M059J (cell line): ENCODE measurements around the gene HEG1. TPM values are rescaled to one million over a fixed set of nuclear protein-coding genes. Genes with fewer than 3 reads are reported as not detected.

Experiments used
- DNase-seq: peaks from one replicate; pipeline ENCODE4 v3.0.0-alpha.2; 2012; ENCODE audit warnings: low read depth
- total RNA-seq: library from RNA; depleted of rRNA; stranded (reverse); fragments of >200 nt; shearing (Covaris generic); gene quantifications from 2 replicates; pipeline ENCODE4 v1.2.3, GENCODE V29; 2014; rRNA removed

Gene HEG1
- 59.7 and 139 TPM in 2 replicates for total RNA-seq

GRCh38 chr3:125055913-125056745, at the start of gene HEG1:
Gene HEG1 (minus strand): TSS chr3:125055997. CDS start chr3:125055890, 107 bp downstream.
- peak; percentile 92 for DNase-seq

GRCh38 chr3:125105116-125105515, 49.3 kb upstream of the HEG1 start:
- no peak for DNase-seq

DNA sequence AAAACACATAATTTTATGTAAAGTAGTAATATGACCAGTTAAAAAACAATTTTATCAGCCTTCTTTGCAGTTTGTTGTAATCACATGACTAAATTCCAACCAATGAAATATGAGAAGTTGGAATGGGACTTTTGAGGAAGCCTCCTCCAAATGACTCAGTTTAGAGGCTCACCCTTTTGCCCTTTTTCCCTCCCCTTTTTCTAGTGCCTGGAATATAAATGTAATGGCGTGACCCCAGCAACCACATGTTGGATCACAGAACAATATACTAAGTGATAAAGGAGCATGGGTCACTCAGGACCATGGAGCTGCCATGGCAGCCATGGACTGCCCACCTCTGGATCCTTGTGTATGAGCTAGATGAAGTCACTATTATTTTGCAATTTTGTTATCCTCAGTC, 48.8 kb upstream of the HEG1 start:
- DNase-seq, result peak; percentile 67

DNA sequence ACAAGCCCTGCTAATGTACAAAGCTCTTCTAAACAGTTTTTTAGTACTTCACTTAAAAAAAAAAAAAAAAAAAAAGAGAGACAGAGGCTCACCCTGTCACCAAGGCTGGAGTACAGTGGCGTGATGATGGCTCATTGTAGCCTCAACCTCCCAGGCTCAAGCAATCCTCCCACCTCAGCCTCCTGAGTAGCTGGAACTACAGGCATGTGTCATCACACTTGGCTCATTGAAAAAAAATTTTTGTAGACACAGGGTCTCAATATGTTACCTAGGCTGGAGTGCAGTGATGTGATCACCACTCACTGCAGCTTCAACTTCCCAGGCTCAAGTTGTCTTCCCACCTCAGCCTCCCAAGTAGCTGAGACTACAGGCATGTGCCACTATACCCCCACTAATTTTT, 47.6 kb upstream of the HEG1 start:
- DNase-seq, result no peak

DNA sequence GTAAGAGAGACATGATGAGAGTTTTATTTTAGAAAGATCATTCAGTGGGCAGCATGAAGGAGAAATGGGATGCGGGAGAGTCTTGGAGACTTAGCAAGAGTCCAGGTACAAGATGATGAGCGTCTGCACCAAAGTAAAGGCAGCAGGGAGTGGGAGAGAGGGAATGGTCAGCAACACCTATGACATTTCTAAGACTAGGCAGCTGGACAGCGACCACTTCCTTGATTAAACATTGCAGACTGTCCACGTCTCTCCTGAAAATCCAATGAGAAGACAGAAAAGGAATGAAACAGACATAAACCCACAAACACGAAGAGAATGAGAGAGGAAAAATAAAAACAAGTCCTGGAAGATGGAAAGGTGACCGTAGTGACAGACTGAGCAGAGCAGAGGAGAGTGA, 46.7 kb upstream of the HEG1 start:
- no peak for DNase-seq

- peak; percentile 40 for DNase-seq
These were observed 43.0 kb upstream of the HEG1 start for GRCh38 chr3:125098611-125099291.

GRCh38 chr3:125090649-125091048, 34.9 kb upstream of the HEG1 start:
- DNase-seq, result no peak

DNA sequence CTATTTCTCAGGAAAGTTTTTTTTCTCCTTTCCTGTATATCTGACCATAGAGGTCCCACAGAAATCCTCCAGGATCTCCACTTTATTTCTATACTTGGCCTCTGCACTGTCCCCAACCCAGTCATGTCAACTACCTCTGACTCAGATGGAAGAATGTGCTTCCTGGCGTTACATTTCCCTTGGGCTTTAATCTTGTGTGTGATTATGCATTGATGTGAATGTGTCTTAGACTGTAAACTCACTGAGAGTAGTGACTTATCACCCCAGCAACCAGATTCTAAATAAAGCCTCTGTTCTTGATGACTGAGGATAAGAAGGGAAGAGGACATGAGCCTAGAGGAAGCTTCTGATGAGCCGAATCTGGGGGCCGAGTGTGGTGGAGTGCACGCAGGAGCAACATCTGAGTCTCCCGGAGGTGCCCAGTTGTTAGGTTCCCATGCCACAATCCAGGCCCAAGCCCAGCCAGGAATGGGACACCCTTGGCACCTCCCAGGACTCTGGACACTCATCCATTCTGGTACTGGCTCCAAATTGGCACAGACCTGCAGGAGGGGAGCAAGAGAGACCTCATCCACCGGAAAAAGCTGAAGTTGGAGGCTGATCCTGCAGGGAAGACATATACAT, 32.1 kb upstream of the HEG1 start:
- DNase-seq, result peak; percentile 98

DNA sequence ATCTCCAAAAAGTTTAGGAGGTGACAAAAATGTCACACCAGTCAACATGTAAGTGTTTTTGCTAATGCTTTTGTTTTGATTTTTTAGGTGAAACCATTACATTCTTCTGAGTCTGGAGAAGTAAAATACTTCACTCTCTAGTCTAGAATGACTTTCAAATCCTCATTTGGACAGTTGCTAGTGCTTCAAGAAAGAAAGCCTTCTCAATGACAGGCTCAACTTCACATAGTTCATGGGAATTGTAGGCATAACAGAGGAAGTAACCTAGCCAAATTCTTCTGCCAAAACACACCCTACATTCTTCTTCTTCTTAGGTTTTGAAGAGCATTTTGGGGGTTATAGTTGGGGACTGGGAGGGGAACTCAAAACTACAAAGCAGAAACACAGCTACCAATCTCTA, 29.4 kb upstream of the HEG1 start:
- DNase-seq, result no peak

DNA sequence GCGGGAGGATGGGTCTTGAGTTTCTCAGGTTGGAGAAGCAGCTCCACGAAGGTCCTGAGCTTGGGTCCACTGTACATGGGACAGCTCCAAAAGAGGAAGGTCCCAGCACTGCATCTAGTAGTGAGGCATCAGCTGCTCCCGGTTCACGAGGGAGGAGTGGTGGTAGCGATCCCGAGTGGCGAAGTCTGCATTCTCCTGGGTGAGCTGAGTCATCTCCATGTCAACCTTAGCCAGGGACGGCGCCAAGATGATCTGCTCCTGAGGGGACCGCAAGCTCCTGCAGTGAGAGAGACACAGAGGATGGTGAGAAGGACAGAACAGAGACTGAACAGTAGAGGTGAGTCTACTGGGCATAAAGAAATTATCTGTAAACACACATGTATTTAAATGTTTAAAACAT, 28.0 kb upstream of the HEG1 start:
- DNase-seq, result peak; percentile 87

DNA sequence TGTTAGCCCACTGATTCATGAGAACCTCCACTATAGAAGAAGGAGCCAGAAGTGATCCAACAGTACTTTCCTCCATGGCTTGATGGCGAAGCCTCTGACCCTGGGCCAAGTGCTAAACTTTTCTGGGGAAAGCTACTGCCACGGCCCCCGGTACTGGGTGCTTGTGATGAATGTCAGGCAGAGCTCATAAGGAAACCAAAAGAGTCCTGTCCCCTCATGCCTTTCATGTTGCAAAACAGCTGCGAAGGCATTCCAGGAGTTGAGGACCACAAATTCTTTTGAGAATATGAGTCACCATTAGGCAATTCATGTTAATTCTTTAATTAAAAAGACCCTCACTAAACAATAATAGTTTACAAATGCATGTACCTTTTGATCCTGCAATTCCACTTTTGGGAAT, 26.5 kb upstream of the HEG1 start:
- peak; percentile 79 for DNase-seq

- DNase-seq, result peak; percentile 53
These were observed 24.3 kb upstream of the HEG1 start for GRCh38 chr3:125080077-125080476.

GRCh38 chr3:125079675-125080045, 23.9 kb upstream of the HEG1 start:
- DNase-seq, result peak; percentile 92

DNA sequence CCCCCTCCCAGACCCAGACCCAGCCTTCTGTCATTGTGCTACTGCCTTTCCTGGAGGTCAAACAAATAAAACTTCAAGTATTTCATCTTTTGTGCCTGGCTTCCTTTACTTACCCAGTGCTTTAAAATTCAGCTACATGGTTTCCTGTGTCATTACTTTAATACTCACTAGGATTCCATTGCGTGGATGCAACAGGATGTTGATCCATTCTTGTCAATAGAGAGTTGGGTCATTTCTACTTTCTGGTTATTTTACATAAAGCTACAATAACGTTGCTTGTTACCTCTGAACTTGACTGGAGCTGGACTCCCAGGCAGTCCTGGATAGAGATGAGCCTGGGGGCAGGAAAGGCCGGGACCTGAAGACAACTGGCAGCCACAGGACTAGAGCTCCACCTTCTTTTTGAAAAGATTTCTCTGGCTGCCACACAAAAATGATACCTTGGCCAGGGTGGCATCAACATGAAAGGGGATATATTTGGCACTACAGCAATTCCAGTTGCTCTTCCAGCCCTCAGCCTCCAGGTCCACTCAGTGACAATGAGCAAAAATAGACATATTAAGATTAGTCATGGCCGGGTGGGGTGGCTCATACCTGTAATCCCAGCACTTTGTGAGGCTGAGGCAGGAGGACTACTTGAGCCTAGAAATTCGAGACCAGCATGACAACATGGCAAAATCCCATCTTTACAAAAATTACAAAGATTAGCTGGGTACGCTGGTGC, 23.3 kb upstream of the HEG1 start:
- DNase-seq, result peak; percentile 67

DNA sequence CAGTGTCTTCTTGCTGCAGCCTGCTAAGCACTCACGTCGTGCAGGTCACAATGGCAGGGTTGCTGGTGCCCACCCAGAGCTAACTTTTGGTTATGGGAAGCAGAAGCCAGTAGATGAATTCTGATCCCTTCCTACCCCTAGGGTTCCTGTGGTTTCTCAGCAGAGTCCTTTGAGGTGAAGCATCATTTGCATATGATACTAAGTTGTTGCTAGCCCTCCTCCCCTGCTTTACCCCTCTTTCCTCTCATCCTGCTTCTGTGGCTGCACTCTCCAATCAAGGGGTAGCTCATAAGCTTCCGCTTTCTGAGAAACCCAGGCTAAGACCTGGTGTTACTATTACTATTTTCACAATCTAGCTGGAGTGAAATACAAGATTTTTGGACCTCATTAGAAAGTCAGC, 22.1 kb upstream of the HEG1 start:
- peak; percentile 30 for DNase-seq

GRCh38 chr3:125076464-125076863, 20.7 kb upstream of the HEG1 start:
- no peak for DNase-seq

DNA sequence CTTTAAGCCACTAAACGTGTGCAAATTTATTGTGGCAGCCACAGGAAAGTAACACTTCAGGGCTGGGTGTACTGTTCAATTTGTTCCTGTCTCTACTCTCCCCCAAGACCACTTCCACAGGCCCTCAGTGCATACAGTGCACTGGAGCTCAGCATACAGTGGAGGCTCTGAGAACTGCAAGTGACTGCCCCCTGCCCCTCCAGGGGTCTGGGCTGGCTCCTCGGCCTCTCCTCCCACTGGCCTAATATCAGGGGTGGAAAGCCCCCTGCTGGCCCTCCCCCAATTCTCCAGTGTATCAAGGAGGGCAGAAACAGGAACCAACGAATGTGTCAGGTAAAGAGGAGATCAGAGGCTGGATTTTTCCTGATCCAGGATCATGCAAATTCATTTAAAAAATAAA, 19.9 kb upstream of the HEG1 start:
- DNase-seq, result no peak

DNA sequence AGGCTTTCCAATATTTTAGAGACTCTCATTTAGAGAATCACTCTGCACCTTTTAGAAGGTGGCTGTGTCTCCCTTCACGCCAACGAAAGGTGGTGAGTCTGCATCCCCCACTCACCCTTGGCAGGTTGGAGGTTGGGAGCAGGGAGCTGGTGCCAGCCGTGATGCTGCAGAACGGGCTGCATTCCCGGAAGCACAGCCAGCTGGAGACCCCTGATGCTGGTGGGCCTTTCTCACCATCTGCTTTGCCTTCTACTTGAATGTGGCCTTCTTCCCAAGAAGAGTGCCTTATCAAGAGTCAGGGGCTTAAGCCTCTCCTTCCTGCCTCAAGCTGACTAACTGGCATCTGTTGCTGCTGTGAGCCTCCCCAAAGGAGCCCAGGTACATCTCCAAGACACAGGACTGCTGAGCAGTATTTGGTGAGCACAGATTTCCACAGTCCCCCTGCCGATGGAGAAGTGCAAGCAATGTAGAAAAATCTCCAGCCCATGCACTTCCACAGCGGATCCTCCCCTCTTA, 17.7 kb upstream of the HEG1 start:
- no peak for DNase-seq

- DNase-seq, result no peak
These were observed 17.1 kb upstream of the HEG1 start for GRCh38 chr3:125072749-125073389.

DNA sequence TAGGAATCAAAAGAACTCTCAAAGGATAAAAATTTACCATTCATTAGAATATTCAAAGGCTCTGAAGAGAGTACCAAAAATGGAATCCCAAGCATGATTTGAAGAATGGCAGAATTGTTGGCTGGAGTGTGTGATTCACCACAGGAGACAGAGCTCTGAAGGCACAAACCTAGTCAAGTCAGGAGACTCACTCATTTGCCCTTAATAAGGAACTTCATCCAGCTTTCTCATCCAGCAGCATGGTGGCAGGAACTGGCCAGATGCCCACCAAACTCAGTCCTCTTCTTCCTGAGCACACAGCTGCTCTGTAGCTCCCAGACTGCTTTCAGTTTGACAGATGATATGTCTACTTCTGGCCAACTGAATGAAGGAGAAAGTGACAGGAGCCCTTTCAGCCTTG, 16.5 kb upstream of the HEG1 start:
- DNase-seq, result peak; percentile 85

DNA sequence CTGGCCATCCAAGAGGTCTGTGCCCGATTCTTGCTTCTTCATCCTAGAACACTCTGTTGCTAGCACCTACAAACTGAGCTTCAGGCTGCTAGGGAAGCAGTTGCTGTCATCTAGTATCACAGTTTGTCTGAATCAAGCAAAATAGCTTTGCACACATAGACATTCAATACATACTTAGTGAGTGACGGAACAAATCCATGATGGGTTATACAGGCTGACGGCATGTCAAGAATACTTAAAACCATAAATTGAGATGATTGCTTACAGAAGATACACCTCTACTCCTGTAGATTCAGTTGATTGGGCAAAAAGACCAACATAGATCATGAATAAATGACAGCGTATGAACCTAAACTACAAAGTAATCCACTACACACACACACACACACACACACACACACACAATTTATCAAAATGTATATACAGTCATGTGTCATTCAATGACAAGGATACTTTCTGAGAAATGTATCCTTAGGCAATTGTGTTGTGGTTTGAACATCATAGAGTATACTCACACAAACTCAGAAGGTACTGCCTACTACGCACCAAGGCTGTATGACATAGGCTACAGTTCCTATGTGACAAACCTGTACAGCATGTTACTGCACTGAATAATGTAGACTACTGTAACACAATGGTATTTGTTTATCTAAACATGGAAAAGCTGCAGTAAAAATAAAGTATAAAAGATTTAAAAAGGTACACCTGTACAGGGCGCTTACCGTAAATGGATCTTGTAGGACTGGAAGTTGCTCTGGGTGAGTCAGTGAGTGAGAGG, 14.4 kb upstream of the HEG1 start:
- no peak for DNase-seq
